ENCODE measurements around the gene EXOC4.

EXOC4 gene

DNA sequence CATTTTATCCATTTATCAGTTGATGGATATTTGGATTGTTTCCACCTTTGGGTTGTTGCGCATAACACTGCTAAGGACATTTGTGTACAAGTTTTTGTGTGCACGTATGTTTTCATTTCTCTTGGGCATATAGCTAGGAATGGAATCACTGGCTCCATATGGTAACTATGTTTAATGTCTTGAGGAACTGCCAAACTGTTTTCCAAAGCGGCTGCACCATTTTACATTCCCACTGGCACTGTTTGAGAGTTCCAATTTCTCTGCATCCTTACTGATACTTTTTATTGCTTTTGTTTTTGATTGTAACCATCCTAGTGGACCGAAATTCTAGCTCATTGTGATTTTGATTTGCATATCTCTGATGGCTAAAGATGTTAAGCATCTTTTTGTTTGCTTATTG, 118.7 kb downstream of the EXOC4 start:
- H2BK5ac ChIP-seq (ENCODE audit: low read length) = no peak overlapping the region
- no peak overlapping the region for H3K4me2 ChIP-seq (ENCODE audit: insufficient read depth, low read length, poor library complexity, severe bottlenecking)
- no peak overlapping the region for H3K23ac ChIP-seq (ENCODE audit: low read depth, low read length, poor library complexity)
- H3K14ac ChIP-seq (ENCODE audit: low read length) = no peak overlapping the region
- no peak for DNase-seq (ENCODE audit: low spot score)
- no peak overlapping the region for H3K4ac ChIP-seq (ENCODE audit: low read length)
- H2BK120ac ChIP-seq (ENCODE audit: low read depth, low read length) = no peak overlapping the region
- H3K9ac ChIP-seq (ENCODE audit: low read depth, low read length, poor library complexity) = no peak overlapping the region
- H3K9me3 ChIP-seq (replicated peaks in 1 of 2; ENCODE audit: control insufficient read depth in 2 of 2, insufficient read depth in 1 of 2, low read depth in 1 of 2, low read length in 2 of 2) = peaks cover 0 to 1% of the 10 kb centered on the region in 2 donors
- no peaks in the 10 kb centered on the region for H3K27me3 ChIP-seq (ENCODE audit: control insufficient read depth in 3 of 3, insufficient read depth in 3 of 3, low read depth in 1 of 3, low read length in 3 of 3)
- no peak overlapping the region for H2BK12ac ChIP-seq (ENCODE audit: low read length)
- H3K18ac ChIP-seq (ENCODE audit: low read length) = no peak overlapping the region
- no peak overlapping the region for H3K27ac ChIP-seq (replicated peaks; ENCODE audit: low read length)
- no peaks in the 10 kb centered on the region for H3K4me1 ChIP-seq (ENCODE audit: control insufficient read depth in 2 of 2, insufficient read depth in 1 of 2, low read depth in 1 of 2, low read length in 2 of 2)
- H4K91ac ChIP-seq (ENCODE audit: low read depth, low read length, poor library complexity) = no peak overlapping the region
- H2AK5ac ChIP-seq (ENCODE audit: low read depth, low read length) = no peak overlapping the region
- no peak overlapping the region for H3K4me3 ChIP-seq (ENCODE audit: low read length in 2 of 2)
- no CpG with 5 or more reads among the region's 4 CpGs for WGBS, 2 donors (ENCODE audit: extremely low coverage in 2 of 2, insufficient read length in 2 of 2, insufficient replicate concordance in 1 of 2)
- H3K36me3 ChIP-seq (replicated peaks in 1 of 2; ENCODE audit: control insufficient read depth in 2 of 2, insufficient read depth in 2 of 2, low read length in 2 of 2) = peaks cover 0 to 9% of the 10 kb centered on the region in 2 donors
- H2BK15ac ChIP-seq (ENCODE audit: low read length) = no peak overlapping the region
- no peak overlapping the region for H4K8ac ChIP-seq (ENCODE audit: low read depth, low read length)
- H2AFZ ChIP-seq (ENCODE audit: low read length) = no peak overlapping the region
- peaks cover 3% of the 10 kb centered on the region for H3K79me1 ChIP-seq (ENCODE audit: low read depth, low read length)

DNA sequence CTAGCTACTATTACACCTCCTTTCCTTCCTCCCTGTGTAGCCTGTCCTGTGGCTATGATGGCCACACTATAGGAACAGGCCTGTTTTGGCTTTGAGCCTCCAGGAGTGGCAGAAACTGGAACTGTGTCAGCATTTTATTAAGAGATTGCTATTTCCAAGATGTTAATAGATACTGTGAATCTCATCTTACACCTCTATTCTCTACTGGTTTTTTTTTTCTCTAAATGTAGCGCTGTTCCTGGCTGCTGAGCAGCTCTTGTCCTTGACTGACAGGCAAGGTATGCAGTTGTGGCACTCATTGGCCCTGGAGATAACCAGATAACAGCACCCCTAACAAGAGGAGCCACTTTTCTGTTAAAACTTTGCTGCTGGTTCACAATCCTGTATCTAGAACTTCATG, 119.5 kb downstream of the EXOC4 start:
- Histone ChIP-seq H4K91ac (ENCODE audit: low read depth, low read length, poor library complexity) (no peak overlapping the region), H3K14ac (ENCODE audit: low read length) (no peak overlapping the region), H2AK5ac (ENCODE audit: low read depth, low read length) (no peak overlapping the region), H3K23ac (ENCODE audit: low read depth, low read length, poor library complexity) (no peak overlapping the region), H3K27me3 (ENCODE audit: control insufficient read depth in 3 of 3, insufficient read depth in 3 of 3, low read depth in 1 of 3, low read length in 3 of 3) (no peaks in the 10 kb centered on the region), H3K79me1 (ENCODE audit: low read depth, low read length) (peaks cover 3% of the 10 kb centered on the region), H3K36me3 (replicated peaks in 1 of 2; ENCODE audit: control insufficient read depth in 2 of 2, insufficient read depth in 2 of 2, low read length in 2 of 2) (peaks cover 0 to 11% of the 10 kb centered on the region in 2 donors), H2BK15ac (ENCODE audit: low read length) (no peak overlapping the region), H2BK5ac (ENCODE audit: low read length) (no peak overlapping the region), H2BK120ac (ENCODE audit: low read depth, low read length) (no peak overlapping the region), H3K9ac (ENCODE audit: low read depth, low read length, poor library complexity) (no peak overlapping the region), H3K4me2 (ENCODE audit: insufficient read depth, low read length, poor library complexity, severe bottlenecking) (no peak overlapping the region), H2BK12ac (ENCODE audit: low read length) (no peak overlapping the region), H3K27ac (replicated peaks; ENCODE audit: low read length) (no peak overlapping the region), H4K8ac (ENCODE audit: low read depth, low read length) (no peak overlapping the region), H3K18ac (ENCODE audit: low read length) (no peak overlapping the region), H3K4me3 (ENCODE audit: low read length in 2 of 2) (no peak overlapping the region), H3K4ac (ENCODE audit: low read length) (no peak overlapping the region), H3K4me1 (ENCODE audit: control insufficient read depth in 2 of 2, insufficient read depth in 1 of 2, low read depth in 1 of 2, low read length in 2 of 2) (no peaks in the 10 kb centered on the region), H2AFZ (ENCODE audit: low read length) (no peak overlapping the region), H3K9me3 (replicated peaks in 1 of 2; ENCODE audit: control insufficient read depth in 2 of 2, insufficient read depth in 1 of 2, low read depth in 1 of 2, low read length in 2 of 2) (no peaks in the 10 kb centered on the region)
- DNase-seq (ENCODE audit: low spot score) = no peak
- WGBS, 2 donors (ENCODE audit: extremely low coverage in 2 of 2, insufficient read length in 2 of 2, insufficient replicate concordance in 1 of 2) = no CpG with 5 or more reads among the region's 1 CpG

DNA sequence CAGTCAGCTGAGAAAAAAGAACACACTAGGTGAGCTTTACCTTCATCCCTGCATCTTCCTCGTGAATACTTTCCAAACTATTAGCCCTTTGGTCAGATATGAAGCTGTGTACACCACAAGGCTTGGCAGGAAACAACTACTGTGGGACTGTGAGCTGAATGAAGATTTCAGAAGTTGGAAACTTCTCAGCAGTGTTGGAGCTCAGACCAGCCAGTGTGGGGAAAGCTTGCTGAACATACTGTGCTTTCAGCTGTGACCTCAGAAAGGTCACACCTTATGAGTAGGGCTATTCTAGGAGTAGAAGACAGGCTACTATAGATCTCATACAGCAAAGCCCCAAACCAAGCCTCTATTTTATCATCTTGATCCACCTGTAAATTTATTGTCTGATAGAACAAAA, 123.6 kb downstream of the EXOC4 start:
- H3K27ac ChIP-seq (replicated peaks; ENCODE audit: low read length) = no peak overlapping the region
- H2BK12ac ChIP-seq (ENCODE audit: low read length) = no peak overlapping the region
- no peak overlapping the region for H3K23ac ChIP-seq (ENCODE audit: low read depth, low read length, poor library complexity)
- no peak overlapping the region for H3K9ac ChIP-seq (ENCODE audit: low read depth, low read length, poor library complexity)
- no peak overlapping the region for H4K91ac ChIP-seq (ENCODE audit: low read depth, low read length, poor library complexity)
- H2AK5ac ChIP-seq (ENCODE audit: low read depth, low read length) = no peak overlapping the region
- peaks cover 0 to 11% of the 10 kb centered on the region in 2 donors for H3K36me3 ChIP-seq (replicated peaks in 1 of 2; ENCODE audit: control insufficient read depth in 2 of 2, insufficient read depth in 2 of 2, low read length in 2 of 2)
- no peak overlapping the region for H3K18ac ChIP-seq (ENCODE audit: low read length)
- no peaks in the 10 kb centered on the region for H3K4me1 ChIP-seq (ENCODE audit: control insufficient read depth in 2 of 2, insufficient read depth in 1 of 2, low read depth in 1 of 2, low read length in 2 of 2)
- H4K8ac ChIP-seq (ENCODE audit: low read depth, low read length) = no peak overlapping the region
- no peaks in the 10 kb centered on the region for H3K9me3 ChIP-seq (replicated peaks in 1 of 2; ENCODE audit: control insufficient read depth in 2 of 2, insufficient read depth in 1 of 2, low read depth in 1 of 2, low read length in 2 of 2)
- no peak overlapping the region for H2BK15ac ChIP-seq (ENCODE audit: low read length)
- H3K79me1 ChIP-seq (ENCODE audit: low read depth, low read length) = peaks cover 3% of the 10 kb centered on the region
- WGBS, 2 donors (ENCODE audit: extremely low coverage in 2 of 2, insufficient read length in 2 of 2, insufficient replicate concordance in 1 of 2) = no CpG with 5 or more reads among the region's 1 CpG
- no peak overlapping the region for H3K14ac ChIP-seq (ENCODE audit: low read length)
- H2BK5ac ChIP-seq (ENCODE audit: low read length) = no peak overlapping the region
- H3K4ac ChIP-seq (ENCODE audit: low read length) = no peak overlapping the region
- no peak overlapping the region for H2BK120ac ChIP-seq (ENCODE audit: low read depth, low read length)
- H3K27me3 ChIP-seq (ENCODE audit: control insufficient read depth in 3 of 3, insufficient read depth in 3 of 3, low read depth in 1 of 3, low read length in 3 of 3) = no peaks in the 10 kb centered on the region
- no peak overlapping the region for H3K4me3 ChIP-seq (ENCODE audit: low read length in 2 of 2)
- no peak overlapping the region for H3K4me2 ChIP-seq (ENCODE audit: insufficient read depth, low read length, poor library complexity, severe bottlenecking)
- DNase-seq (ENCODE audit: low spot score) = no peak
- no peak overlapping the region for H2AFZ ChIP-seq (ENCODE audit: low read length)

- Histone ChIP-seq H3K18ac (ENCODE audit: low read length) (no peak overlapping the region), H3K4ac (ENCODE audit: low read length) (no peak overlapping the region), H3K27me3 (ENCODE audit: control insufficient read depth in 3 of 3, insufficient read depth in 3 of 3, low read depth in 1 of 3, low read length in 3 of 3) (no peaks in the 10 kb centered on the region), H3K27ac (replicated peaks; ENCODE audit: low read length) (no peak overlapping the region), H3K23ac (ENCODE audit: low read depth, low read length, poor library complexity) (no peak overlapping the region), H2BK15ac (ENCODE audit: low read length) (no peak overlapping the region), H3K9me3 (replicated peaks in 1 of 2; ENCODE audit: control insufficient read depth in 2 of 2, insufficient read depth in 1 of 2, low read depth in 1 of 2, low read length in 2 of 2) (no peaks in the 10 kb centered on the region), H4K91ac (ENCODE audit: low read depth, low read length, poor library complexity) (no peak overlapping the region), H4K8ac (ENCODE audit: low read depth, low read length) (no peak overlapping the region), H3K4me2 (ENCODE audit: insufficient read depth, low read length, poor library complexity, severe bottlenecking) (no peak overlapping the region), H2BK120ac (ENCODE audit: low read depth, low read length) (no peak overlapping the region), H2AK5ac (ENCODE audit: low read depth, low read length) (no peak overlapping the region), H2BK12ac (ENCODE audit: low read length) (no peak overlapping the region), H2BK5ac (ENCODE audit: low read length) (no peak overlapping the region), H3K4me1 (ENCODE audit: control insufficient read depth in 2 of 2, insufficient read depth in 1 of 2, low read depth in 1 of 2, low read length in 2 of 2) (peaks cover 0 to 2% of the 10 kb centered on the region in 2 donors), H2AFZ (ENCODE audit: low read length) (no peak overlapping the region), H3K36me3 (replicated peaks in 1 of 2; ENCODE audit: control insufficient read depth in 2 of 2, insufficient read depth in 2 of 2, low read length in 2 of 2) (no peaks in the 10 kb centered on the region), H3K9ac (ENCODE audit: low read depth, low read length, poor library complexity) (no peak overlapping the region), H3K4me3 (ENCODE audit: low read length in 2 of 2) (no peak overlapping the region), H3K79me1 (ENCODE audit: low read depth, low read length) (no peaks in the 10 kb centered on the region), H3K14ac (ENCODE audit: low read length) (no peak overlapping the region)
- no peak for DNase-seq (ENCODE audit: low spot score)
- no CpG with 5 or more reads among the region's 1 CpG for WGBS, 2 donors (ENCODE audit: extremely low coverage in 2 of 2, insufficient read length in 2 of 2, insufficient replicate concordance in 1 of 2)
These were observed 129.1 kb downstream of the EXOC4 start for GRCh38 chr7:133381965-133382364.
